Measurements from ENCODE around the gene SMIM5. TPM values are rescaled to one million over a fixed set of nuclear protein-coding genes. Genes with fewer than 3 reads are reported as not detected.
"Not testable (repeated sequence)": the region's sequence is repeated elsewhere in the genome, so short reads cannot be mapped to it uniquely, and the experiment has no call there.

Gene SMIM5
- total and polyA plus RNA-seq, 2 experiments from 2014 or later = 0.08 TPM; not detected in 1

GRCh38 chr17:75635610-75636202, 2.5 kb downstream of the SMIM5 start:
- H3K9ac ChIP-seq = no peak overlapping the region
- in situ Hi-C loops (cut with MboI) = no loop called here
- DNase-seq = no peak
- no peaks in the 10 kb centered on the region for H3K36me3 ChIP-seq (ENCODE audit: low read depth)
- 90 to 93% methylated on average over 16 of the region's 16 CpGs for WGBS, 2 experiments (ENCODE audit: low coverage in 1 of 2, low lambda C conversion rate in 2 of 2, missing lambda C conversion rate in 2 of 2)
- H3K27ac ChIP-seq = no peak overlapping the region
- no peaks in the 10 kb centered on the region for H3K9me3 ChIP-seq (ENCODE audit: low read depth)
- H3K4me3 ChIP-seq = no peak overlapping the region
- H3K79me2 ChIP-seq (ENCODE audit: insufficient read depth) = no peaks in the 10 kb centered on the region
- no peaks in the 10 kb centered on the region for H3K27me3 ChIP-seq (replicated peaks; ENCODE audit: insufficient read depth)
- H3K4me2 ChIP-seq (ENCODE audit: unreplicated experiment) = no peak overlapping the region
- H3F3A ChIP-seq (ENCODE audit: insufficient read depth) = 0 out of 2 replicates have a peak, but pooled peaks cover 4% of the 10 kb centered on the region
- no peaks in the 10 kb centered on the region for H3K9me2 ChIP-seq (ENCODE audit: insufficient read depth)
- H4K20me1 ChIP-seq (ENCODE audit: insufficient read depth) = no peaks in the 10 kb centered on the region
- no peak overlapping the region for H2AFZ ChIP-seq
- TF ChIP-seq EZH2 (IDR thresholded peaks at IDR 0.05; ENCODE audit: insufficient read depth, poor library complexity, severe bottlenecking) (no peak), EZH2phosphoT487 (IDR thresholded peaks at IDR 0.05; ENCODE audit: insufficient read depth, low read depth) (no peak)
- H3K4me1 ChIP-seq (ENCODE audit: insufficient read depth) = peaks cover 13% of the 10 kb centered on the region

GRCh38 chr17:75636381-75637142, 3.3 kb downstream of the SMIM5 start:
- H4K20me1 ChIP-seq (ENCODE audit: insufficient read depth) = no peaks in the 10 kb centered on the region
- no peaks in the 10 kb centered on the region for H3K9me2 ChIP-seq (ENCODE audit: insufficient read depth)
- H3K4me1 ChIP-seq (ENCODE audit: insufficient read depth) = peaks cover 13% of the 10 kb centered on the region
- no peaks in the 10 kb centered on the region for H3K9me3 ChIP-seq (ENCODE audit: low read depth)
- in situ Hi-C loops (cut with MboI) = no loop called here
- H3K4me2 ChIP-seq (ENCODE audit: unreplicated experiment) = no peak overlapping the region
- no peaks in the 10 kb centered on the region for H3K36me3 ChIP-seq (ENCODE audit: low read depth)
- no peak overlapping the region for H3K4me3 ChIP-seq
- no peak overlapping the region for H3K27ac ChIP-seq
- no peak overlapping the region for H2AFZ ChIP-seq
- H3K79me2 ChIP-seq (ENCODE audit: insufficient read depth) = no peaks in the 10 kb centered on the region
- no peak for TF ChIP-seq EZH2 (IDR thresholded peaks at IDR 0.05; ENCODE audit: insufficient read depth, poor library complexity, severe bottlenecking)
- TF ChIP-seq EZH2phosphoT487 (IDR thresholded peaks at IDR 0.05; ENCODE audit: insufficient read depth, low read depth) = no peak
- DNase-seq = no peak
- WGBS, 2 experiments (ENCODE audit: low coverage in 1 of 2, low lambda C conversion rate in 2 of 2, missing lambda C conversion rate in 2 of 2) = 90 to 93% methylated on average over 18 to 19 of the region's 19 CpGs
- no peaks in the 10 kb centered on the region for H3K27me3 ChIP-seq (replicated peaks; ENCODE audit: insufficient read depth)
- H3K9ac ChIP-seq = no peak overlapping the region
- 0 out of 2 replicates have a peak, but pooled peaks cover 4% of the 10 kb centered on the region for H3F3A ChIP-seq (ENCODE audit: insufficient read depth)

- Histone ChIP-seq H3K4me2 (ENCODE audit: unreplicated experiment) (no peak overlapping the region), H3F3A (ENCODE audit: insufficient read depth) (0 out of 2 replicates have a peak, but pooled peaks cover 4% of the 10 kb centered on the region), H4K20me1 (ENCODE audit: insufficient read depth) (no peaks in the 10 kb centered on the region), H3K4me1 (ENCODE audit: insufficient read depth) (peaks cover 13% of the 10 kb centered on the region), H3K9me2 (ENCODE audit: insufficient read depth) (no peaks in the 10 kb centered on the region), H3K79me2 (ENCODE audit: insufficient read depth) (no peaks in the 10 kb centered on the region), H3K9ac (no peak overlapping the region), H3K27ac (no peak overlapping the region), H3K4me3 (no peak overlapping the region), H3K9me3 (ENCODE audit: low read depth) (no peaks in the 10 kb centered on the region), H2AFZ (no peak overlapping the region), H3K36me3 (ENCODE audit: low read depth) (no peaks in the 10 kb centered on the region), H3K27me3 (replicated peaks; ENCODE audit: insufficient read depth) (no peaks in the 10 kb centered on the region)
- 86 to 88% methylated on average over 13 of the region's 13 CpGs for WGBS, 2 experiments (ENCODE audit: low coverage in 1 of 2, low lambda C conversion rate in 2 of 2, missing lambda C conversion rate in 2 of 2)
- no peak for DNase-seq
- in situ Hi-C loops (cut with MboI) = no loop called here
- TF ChIP-seq EZH2 (IDR thresholded peaks at IDR 0.05; ENCODE audit: insufficient read depth, poor library complexity, severe bottlenecking) (no peak), EZH2phosphoT487 (IDR thresholded peaks at IDR 0.05; ENCODE audit: insufficient read depth, low read depth) (no peak)
These were observed 3.9 kb downstream of the SMIM5 start for GRCh38 chr17:75637143-75637538.

- Histone ChIP-seq H3K9me3 (ENCODE audit: low read depth) (no peaks in the 10 kb centered on the region), H3K4me1 (ENCODE audit: insufficient read depth) (peaks cover 13% of the 10 kb centered on the region), H3K79me2 (ENCODE audit: insufficient read depth) (no peaks in the 10 kb centered on the region), H3K9me2 (ENCODE audit: insufficient read depth) (no peaks in the 10 kb centered on the region), H3K4me3 (no peak overlapping the region), H3K9ac (no peak overlapping the region), H3K27me3 (replicated peaks; ENCODE audit: insufficient read depth) (no peaks in the 10 kb centered on the region), H3K4me2 (ENCODE audit: unreplicated experiment) (no peak overlapping the region), H3K27ac (no peak overlapping the region), H3K36me3 (ENCODE audit: low read depth) (no peaks in the 10 kb centered on the region), H2AFZ (no peak overlapping the region), H3F3A (ENCODE audit: insufficient read depth) (0 out of 2 replicates have a peak, but pooled peaks cover 4% of the 10 kb centered on the region), H4K20me1 (ENCODE audit: insufficient read depth) (no peaks in the 10 kb centered on the region)
- DNase-seq = no peak
- WGBS, 2 experiments (ENCODE audit: low coverage in 1 of 2, low lambda C conversion rate in 2 of 2, missing lambda C conversion rate in 2 of 2) = 97% methylated on average over 7 of the region's 7 CpGs
- TF ChIP-seq EZH2phosphoT487 (IDR thresholded peaks at IDR 0.05; ENCODE audit: insufficient read depth, low read depth) = no peak
- no peak for TF ChIP-seq EZH2 (IDR thresholded peaks at IDR 0.05; ENCODE audit: insufficient read depth, poor library complexity, severe bottlenecking)
- in situ Hi-C loops (cut with MboI) = no loop called here
These were observed 4.3 kb downstream of the SMIM5 start for GRCh38 chr17:75637551-75637950.

- H3K27me3 ChIP-seq (replicated peaks; ENCODE audit: insufficient read depth); H3F3A ChIP-seq (ENCODE audit: insufficient read depth); H3K36me3 ChIP-seq (ENCODE audit: low read depth); DNase-seq; H3K9me2 ChIP-seq (ENCODE audit: insufficient read depth); H3K9ac ChIP-seq; in situ Hi-C loops (cut with MboI); H3K9me3 ChIP-seq (ENCODE audit: low read depth); H2AFZ ChIP-seq; H3K4me2 ChIP-seq (ENCODE audit: unreplicated experiment); H3K79me2 ChIP-seq (ENCODE audit: insufficient read depth); H3K4me3 ChIP-seq; H3K27ac ChIP-seq; H4K20me1 ChIP-seq (ENCODE audit: insufficient read depth): not testable (repeated sequence)
- 84 to 87% methylated on average over 11 to 12 of the region's 12 CpGs for WGBS, 2 experiments (ENCODE audit: low coverage in 1 of 2, low lambda C conversion rate in 2 of 2, missing lambda C conversion rate in 2 of 2)
- peaks cover 12% of the 10 kb centered on the region for H3K4me1 ChIP-seq (ENCODE audit: insufficient read depth)
These were observed 4.8 kb downstream of the SMIM5 start for GRCh38 chr17:75638039-75638438.

Measured in GM23248 (cell line).